ENCODE data around the gene ARHGEF16. TPM values are rescaled to one million over a fixed set of nuclear protein-coding genes. Genes with fewer than 3 reads are reported as not detected.

ARHGEF16 gene
- total RNA-seq, 1 donor from 2014 or later, result 0.20 TPM

GRCh38 chr1:3481836-3482375, 27.4 kb downstream of the ARHGEF16 start:
- no peak for DNase-seq (ENCODE audit: low read depth in 2 of 2)

- DNase-seq (ENCODE audit: low read depth in 2 of 2), result peak; percentile 12 to 54
These were observed 27.9 kb downstream of the ARHGEF16 start for GRCh38 chr1:3482378-3482849.

GRCh38 chr1:3483380-3483779, 28.9 kb downstream of the ARHGEF16 start:
- no peak for DNase-seq (ENCODE audit: low read depth in 2 of 2)

- peak; percentile 28 to 63 for DNase-seq (ENCODE audit: low read depth in 2 of 2)
These were observed 29.5 kb downstream of the ARHGEF16 start for GRCh38 chr1:3483801-3484444.

- no peak for DNase-seq (ENCODE audit: low read depth in 2 of 2)
These were observed 30.6 kb downstream of the ARHGEF16 start for GRCh38 chr1:3485016-3485415.

- DNase-seq (ENCODE audit: low read depth in 2 of 2), result no peak
These were observed 34.0 kb downstream of the ARHGEF16 start for GRCh38 chr1:3488432-3488831.

GRCh38 chr1:3490046-3490745, 35.7 kb downstream of the ARHGEF16 start:
- DNase-seq (ENCODE audit: low read depth in 2 of 2), result no peak

GRCh38 chr1:3491291-3492246, 37.1 kb downstream of the ARHGEF16 start:
- DNase-seq (ENCODE audit: low read depth in 2 of 2), result peak; percentile 42 to 54

- DNase-seq (ENCODE audit: low read depth in 2 of 2), result no peak
These were observed 38.2 kb downstream of the ARHGEF16 start for GRCh38 chr1:3492545-3493246.

- DNase-seq (ENCODE audit: low read depth in 2 of 2), result no peak
These were observed 40.1 kb downstream of the ARHGEF16 start for GRCh38 chr1:3494321-3495308.

- DNase-seq (ENCODE audit: low read depth in 2 of 2), result peak in 1 of 2 donors; percentile 43
These were observed 41.6 kb downstream of the ARHGEF16 start for GRCh38 chr1:3495776-3496745.

GRCh38 chr1:3496916-3497315, 42.5 kb downstream of the ARHGEF16 start:
- no peak for DNase-seq (ENCODE audit: low read depth in 2 of 2)

GRCh38 chr1:3497521-3497920, 43.1 kb downstream of the ARHGEF16 start:
- DNase-seq (ENCODE audit: low read depth in 2 of 2), result no peak

- DNase-seq (ENCODE audit: low read depth in 2 of 2), result no peak
These were observed 43.9 kb downstream of the ARHGEF16 start for GRCh38 chr1:3498246-3498930.

- no peak for DNase-seq (ENCODE audit: low read depth in 2 of 2)
These were observed 44.5 kb downstream of the ARHGEF16 start for GRCh38 chr1:3498986-3499385.

GRCh38 chr1:3499611-3500010, 45.1 kb downstream of the ARHGEF16 start:
- DNase-seq (ENCODE audit: low read depth in 2 of 2), result no peak

GRCh38 chr1:3500265-3500835, 45.9 kb downstream of the ARHGEF16 start:
- DNase-seq (ENCODE audit: low read depth in 2 of 2), result no peak

- no peak for DNase-seq (ENCODE audit: low read depth in 2 of 2)
These were observed 47.0 kb downstream of the ARHGEF16 start for GRCh38 chr1:3501437-3501836.
